ENCODE results near the gene ITSN1. TPM values are rescaled to one million over a fixed set of nuclear protein-coding genes. Genes with fewer than 3 reads are reported as not detected.
A peak's percentile ranks its signal among the peaks of the same experiment; 100 is the strongest.

The ITSN1 gene
- total RNA-seq, 1 donor from 2014 or later = 41.9 TPM

GRCh38 chr21:33947451-33948095, 305.3 kb downstream of the ITSN1 start:
- H3K27me3 ChIP-seq (ENCODE audit: low read depth) = no peaks in the 10 kb centered on the region
- TF ChIP-seq, protein P1, sequence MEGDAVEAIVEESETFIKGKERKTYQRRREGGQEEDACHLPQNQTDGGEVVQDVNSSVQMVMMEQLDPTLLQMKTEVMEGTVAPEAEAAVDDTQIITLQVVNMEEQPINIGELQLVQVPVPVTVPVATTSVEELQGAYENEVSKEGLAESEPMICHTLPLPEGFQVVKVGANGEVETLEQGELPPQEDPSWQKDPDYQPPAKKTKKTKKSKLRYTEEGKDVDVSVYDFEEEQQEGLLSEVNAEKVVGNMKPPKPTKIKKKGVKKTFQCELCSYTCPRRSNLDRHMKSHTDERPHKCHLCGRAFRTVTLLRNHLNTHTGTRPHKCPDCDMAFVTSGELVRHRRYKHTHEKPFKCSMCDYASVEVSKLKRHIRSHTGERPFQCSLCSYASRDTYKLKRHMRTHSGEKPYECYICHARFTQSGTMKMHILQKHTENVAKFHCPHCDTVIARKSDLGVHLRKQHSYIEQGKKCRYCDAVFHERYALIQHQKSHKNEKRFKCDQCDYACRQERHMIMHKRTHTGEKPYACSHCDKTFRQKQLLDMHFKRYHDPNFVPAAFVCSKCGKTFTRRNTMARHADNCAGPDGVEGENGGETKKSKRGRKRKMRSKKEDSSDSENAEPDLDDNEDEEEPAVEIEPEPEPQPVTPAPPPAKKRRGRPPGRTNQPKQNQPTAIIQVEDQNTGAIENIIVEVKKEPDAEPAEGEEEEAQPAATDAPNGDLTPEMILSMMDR (IDR thresholded peaks at IDR 0.05; ENCODE audit: borderline replicate concordance) = no peak
- intact Hi-C loops (cut with micrococcal nuclease) = no loop called here
- H3K4me3 ChIP-seq = peak overlapping the region; percentile 41
- DNase-seq = peak; percentile 44
- H3K36me3 ChIP-seq = no peaks in the 10 kb centered on the region
- H3K27ac ChIP-seq (replicated peaks) = peak overlapping the region; percentile 59
- H3K4me1 ChIP-seq = peaks cover 16% of the 10 kb centered on the region
- H3K9me3 ChIP-seq (replicated peaks) = peaks cover 8% of the 10 kb centered on the region

DNA sequence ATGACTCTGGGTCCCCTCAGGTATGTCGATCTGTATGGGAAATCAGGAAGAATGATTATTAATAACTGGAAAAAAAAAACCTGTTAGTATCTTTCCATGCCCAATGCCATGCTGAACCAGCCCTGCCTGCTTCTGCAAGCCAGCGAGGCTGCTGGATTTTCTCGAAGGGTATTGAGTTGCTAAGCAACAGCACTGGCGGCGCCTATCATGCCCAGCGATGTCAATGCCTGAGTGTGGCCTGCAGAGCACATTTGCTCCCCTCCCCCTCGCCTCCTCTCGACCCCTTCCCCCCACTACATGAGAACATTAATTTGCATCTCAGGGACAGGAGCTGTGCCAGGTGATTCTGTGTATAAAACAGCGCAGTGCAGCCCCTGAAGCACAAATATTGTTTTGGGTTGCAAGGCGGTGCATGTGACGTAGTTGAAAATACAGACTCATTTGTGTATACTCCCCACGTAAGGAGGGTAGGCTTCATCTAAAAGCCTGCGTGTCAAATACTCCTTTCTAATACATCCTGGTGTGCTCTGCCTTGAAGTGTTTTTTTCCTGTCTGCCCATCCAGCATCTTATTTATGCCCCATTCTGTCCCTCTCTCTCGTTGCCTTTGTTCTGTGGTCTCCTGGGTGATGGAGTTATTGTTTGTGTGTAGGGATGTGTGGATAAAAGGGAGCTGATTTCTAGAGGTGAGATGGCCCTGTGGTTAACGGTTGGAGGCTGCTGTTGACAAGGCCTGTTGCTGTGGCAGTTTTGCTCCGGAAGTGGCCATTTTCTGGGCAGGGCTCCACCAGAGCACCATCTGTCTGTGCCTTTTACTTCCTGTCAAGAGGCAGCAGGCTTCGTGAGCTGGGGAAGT, 306.0 kb downstream of the ITSN1 start:
- Histone ChIP-seq H3K4me1 (peaks cover 16% of the 10 kb centered on the region), H3K27ac (replicated peaks) (peak overlapping the region; percentile 59), H3K4me3 (peak overlapping the region; percentile 41), H3K36me3 (no peaks in the 10 kb centered on the region), H3K9me3 (replicated peaks) (peaks cover 8% of the 10 kb centered on the region), H3K27me3 (ENCODE audit: low read depth) (no peaks in the 10 kb centered on the region)
- TF ChIP-seq, protein P1 (IDR thresholded peaks at IDR 0.05; ENCODE audit: borderline replicate concordance) = no peak
- peak; percentile 31 for DNase-seq
- intact Hi-C loops (cut with micrococcal nuclease) = no loop called here

GRCh38 chr21:33948951-33949444, 306.7 kb downstream of the ITSN1 start:
- intact Hi-C loops (cut with micrococcal nuclease) = no loop called here
- peak overlapping the region; percentile 59 for H3K27ac ChIP-seq (replicated peaks)
- TF ChIP-seq, protein P1 (IDR thresholded peaks at IDR 0.05; ENCODE audit: borderline replicate concordance) = no peak
- peaks cover 16% of the 10 kb centered on the region for H3K4me1 ChIP-seq
- no peaks in the 10 kb centered on the region for H3K27me3 ChIP-seq (ENCODE audit: low read depth)
- peaks cover 8% of the 10 kb centered on the region for H3K9me3 ChIP-seq (replicated peaks)
- no peak for DNase-seq
- no peaks in the 10 kb centered on the region for H3K36me3 ChIP-seq
- no peak overlapping the region for H3K4me3 ChIP-seq

Other genes starting within 250 kb of the ITSN1 start
- gene IFNGR2, start 239.1 kb upstream of the ITSN1 start, total RNA-seq = 34.6 TPM
- 37.0 TPM for gene TMEM50B, start 162.5 kb upstream of the ITSN1 start, total RNA-seq
- 6.5 TPM for gene DNAJC28, start 150.8 kb upstream of the ITSN1 start, total RNA-seq
- gene GART, start 100.4 kb upstream of the ITSN1 start, total RNA-seq = 41.5 TPM
- 148 TPM for gene SON, start 99.5 kb upstream of the ITSN1 start, total RNA-seq
- 6.9 TPM for gene DONSON, start 53.8 kb upstream of the ITSN1 start, total RNA-seq
- 24.9 TPM for gene CRYZL1, start 760 bp upstream of the ITSN1 start, total RNA-seq